ENCODE measurements around the gene PIP4K2C.
A peak's percentile ranks its signal among the peaks of the same experiment; 100 is the strongest.
"Not testable (repeated sequence)": the region's sequence is repeated elsewhere in the genome, so short reads cannot be mapped to it uniquely, and the experiment has no call there.

Gene PIP4K2C

GRCh38 chr12:57560516-57560915, 30.5 kb upstream of the PIP4K2C start:
- no peak for DNase-seq (ENCODE audit: low spot score)

GRCh38 chr12:57561117-57561516, 29.9 kb upstream of the PIP4K2C start:
- not testable (repeated sequence) for DNase-seq (ENCODE audit: low spot score)

- no peak for DNase-seq (ENCODE audit: low spot score)
Measured at GRCh38 chr12:57563358-57563757, 27.6 kb upstream of the PIP4K2C start.

GRCh38 chr12:57564178-57564740, 26.7 kb upstream of the PIP4K2C start:
- no peak for DNase-seq (ENCODE audit: low spot score)

GRCh38 chr12:57568838-57569237, 22.2 kb upstream of the PIP4K2C start:
- DNase-seq (ENCODE audit: low spot score), result no peak

GRCh38 chr12:57569858-57570257, 21.1 kb upstream of the PIP4K2C start:
- DNase-seq (ENCODE audit: low spot score), result no peak

- DNase-seq (ENCODE audit: low spot score), result not testable (repeated sequence)
Measured at GRCh38 chr12:57570438-57570837, 20.6 kb upstream of the PIP4K2C start.

- no peak for DNase-seq (ENCODE audit: low spot score)
Measured at GRCh38 chr12:57571926-57572762, 18.8 kb upstream of the PIP4K2C start.

- no peak for DNase-seq (ENCODE audit: low spot score)
Measured at GRCh38 chr12:57574795-57575194, 16.2 kb upstream of the PIP4K2C start.

GRCh38 chr12:57575771-57576612, 15.0 kb upstream of the PIP4K2C start:
- no peak for DNase-seq (ENCODE audit: low spot score)

GRCh38 chr12:57576613-57577160, 14.3 kb upstream of the PIP4K2C start:
- no peak for DNase-seq (ENCODE audit: low spot score)

- DNase-seq (ENCODE audit: low spot score), result no peak
Measured at GRCh38 chr12:57577981-57578758, 12.8 kb upstream of the PIP4K2C start.

- DNase-seq (ENCODE audit: low spot score), result no peak
Measured at GRCh38 chr12:57579011-57579410, 12.0 kb upstream of the PIP4K2C start.

GRCh38 chr12:57579677-57580465, 11.1 kb upstream of the PIP4K2C start:
- no peak for DNase-seq (ENCODE audit: low spot score)

- DNase-seq (ENCODE audit: low spot score), result no peak
Measured at GRCh38 chr12:57580466-57580795, 10.6 kb upstream of the PIP4K2C start.

- DNase-seq (ENCODE audit: low spot score), result no peak
Measured at GRCh38 chr12:57581802-57582201, 9.2 kb upstream of the PIP4K2C start.

GRCh38 chr12:57582440-57582839, 8.6 kb upstream of the PIP4K2C start:
- no peak for DNase-seq (ENCODE audit: low spot score)

GRCh38 chr12:57583008-57583831, 7.8 kb upstream of the PIP4K2C start:
- DNase-seq (ENCODE audit: low spot score), result peak; percentile 79

GRCh38 chr12:57584050-57584449, 6.9 kb upstream of the PIP4K2C start:
- no peak for DNase-seq (ENCODE audit: low spot score)

- DNase-seq (ENCODE audit: low spot score), result no peak
Measured at GRCh38 chr12:57584690-57585089, 6.3 kb upstream of the PIP4K2C start.

All from kidney tubule cell (primary cell).